NCI-H82 (cell line): ENCODE measurements around the gene PFN4.
"Not testable (repeated sequence)": the region's sequence is repeated elsewhere in the genome, so short reads cannot be mapped to it uniquely, and the experiment has no call there.

Source experiments
- DNase-seq: peaks from one replicate; lab custom pipeline; 2025; lab: John Stamatoyannopoulos, UW

PFN4 gene, protein sequence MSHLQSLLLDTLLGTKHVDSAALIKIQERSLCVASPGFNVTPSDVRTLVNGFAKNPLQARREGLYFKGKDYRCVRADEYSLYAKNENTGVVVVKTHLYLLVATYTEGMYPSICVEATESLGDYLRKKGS

DNA sequence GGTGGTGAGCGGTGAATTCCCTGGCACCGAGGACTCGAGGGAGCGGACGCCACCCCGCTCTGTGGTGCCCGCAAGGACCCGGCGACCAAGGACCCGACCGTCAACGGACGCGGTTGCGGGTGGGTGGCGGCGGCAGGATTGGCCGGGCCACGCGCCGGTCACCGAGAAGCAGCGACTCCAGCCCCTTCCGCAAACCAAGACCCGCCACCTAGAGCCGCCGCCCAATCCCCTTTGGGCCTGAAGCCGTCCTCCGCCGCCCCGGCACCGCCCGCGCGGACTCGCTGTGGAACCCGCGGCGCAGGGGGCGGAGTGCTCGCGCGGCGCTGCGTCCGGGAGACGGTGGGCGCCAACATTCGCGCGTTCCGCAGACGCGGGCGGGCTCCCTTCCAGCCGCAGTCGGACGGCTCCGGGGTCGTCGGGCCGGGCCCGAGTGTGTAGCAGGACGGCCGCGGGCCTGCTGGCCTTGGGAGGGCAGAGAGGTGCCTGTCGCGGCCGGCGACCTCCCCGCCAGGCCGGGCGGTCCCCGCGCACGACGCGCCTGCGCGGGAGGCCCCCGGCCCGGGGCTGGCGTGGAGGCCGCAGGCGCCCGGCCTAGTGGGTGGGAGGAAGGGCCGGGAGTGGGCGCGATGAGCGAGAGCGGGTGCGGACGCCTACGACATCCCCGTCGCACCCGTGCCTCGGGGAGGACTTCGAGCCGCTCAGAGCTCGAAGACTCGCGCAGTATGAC is at the start of gene PFN4, which contains the start of gene FAM228B:
PFN4 (minus strand) TSS at position 140 of the 727 bp plus-strand sequence. CDS start 799 bp downstream, outside the sequence.
FAM228B (plus strand) TSS at position 275 of the 727 bp plus-strand sequence. CDS start 893 bp downstream, outside the sequence.
- peak; percentile 93 for DNase-seq

- peak; percentile 15 for DNase-seq
Measured at GRCh38 chr2:24169023-24169422, 45.9 kb upstream of the PFN4 start.

- DNase-seq, result peak; percentile 68
Measured at GRCh38 chr2:24164416-24164973, 41.4 kb upstream of the PFN4 start.

- no peak for DNase-seq
Measured at GRCh38 chr2:24163601-24164000, 40.5 kb upstream of the PFN4 start.

DNA sequence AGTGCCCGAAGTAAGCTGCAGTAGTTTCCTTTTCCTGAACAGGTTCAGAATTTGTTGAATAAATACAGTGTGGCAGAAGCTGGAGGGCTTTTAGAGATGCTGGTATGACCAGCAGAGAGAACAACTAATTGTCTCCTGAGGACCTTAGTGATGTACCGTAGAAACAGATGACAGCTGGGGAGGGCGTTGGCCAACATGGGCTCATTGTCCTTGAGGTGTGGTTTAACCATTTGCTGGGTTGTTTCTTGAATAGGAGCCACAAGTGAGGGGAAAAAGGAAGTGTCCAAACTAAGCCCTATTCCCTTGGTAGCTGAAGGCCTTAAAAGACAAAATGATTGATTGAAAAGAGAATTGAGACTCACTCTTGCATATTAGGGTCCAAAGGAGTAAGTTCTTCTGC is 40.1 kb upstream of the PFN4 start:
- DNase-seq, result no peak

GRCh38 chr2:24162494-24162893 is 39.4 kb upstream of the PFN4 start:
- DNase-seq, result no peak

- no peak for DNase-seq
Measured at GRCh38 chr2:24160761-24161160, 37.6 kb upstream of the PFN4 start.

GRCh38 chr2:24159708-24160107 is 36.6 kb upstream of the PFN4 start:
- DNase-seq, result no peak

- DNase-seq, result no peak
Measured at GRCh38 chr2:24158131-24158530, 35.0 kb upstream of the PFN4 start.

DNA sequence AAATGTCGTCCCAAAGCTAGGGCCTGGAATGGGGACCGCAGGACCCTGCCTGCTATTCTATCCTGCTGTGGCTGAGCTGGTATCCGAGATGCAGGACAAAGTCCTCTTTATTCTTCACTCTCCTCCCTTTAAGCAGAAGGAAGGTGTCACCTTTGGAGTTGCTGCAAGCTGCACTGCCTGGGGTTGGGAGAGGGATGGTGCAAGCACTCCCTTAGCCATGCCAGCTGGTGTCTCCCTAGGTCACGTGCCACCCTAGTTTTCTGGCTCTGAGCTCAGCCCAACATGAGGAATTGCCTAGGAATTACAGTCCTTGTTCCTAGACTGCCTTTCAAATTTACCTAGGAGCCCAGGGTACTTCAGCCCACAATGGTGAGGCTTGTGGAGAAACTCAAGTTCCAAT is 30.3 kb upstream of the PFN4 start:
- DNase-seq, result peak; percentile 14

GRCh38 chr2:24152413-24153197 is 29.5 kb upstream of the PFN4 start:
- no peak for DNase-seq

DNA sequence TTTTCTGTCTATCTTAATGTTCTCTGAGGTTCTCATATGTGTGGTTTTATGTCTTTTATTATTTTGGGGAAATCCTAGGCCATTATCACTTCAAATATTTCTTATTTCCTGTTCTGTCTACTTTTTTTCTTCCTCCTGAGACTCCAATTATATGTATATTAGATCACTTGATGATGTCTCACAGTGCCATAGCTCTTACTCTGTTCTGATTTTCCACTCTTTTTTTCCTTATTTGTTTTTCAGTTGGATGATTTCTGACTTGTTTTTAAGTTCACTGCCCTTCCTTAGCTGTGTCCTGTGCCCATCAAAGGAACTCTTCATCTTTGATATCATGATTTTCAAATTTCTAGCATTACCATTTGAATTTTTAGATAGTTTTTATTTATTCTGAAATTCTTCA is 24.2 kb upstream of the PFN4 start:
- DNase-seq, result no peak

- not testable (repeated sequence) for DNase-seq
Measured at GRCh38 chr2:24140305-24140704, 17.2 kb upstream of the PFN4 start.

DNA sequence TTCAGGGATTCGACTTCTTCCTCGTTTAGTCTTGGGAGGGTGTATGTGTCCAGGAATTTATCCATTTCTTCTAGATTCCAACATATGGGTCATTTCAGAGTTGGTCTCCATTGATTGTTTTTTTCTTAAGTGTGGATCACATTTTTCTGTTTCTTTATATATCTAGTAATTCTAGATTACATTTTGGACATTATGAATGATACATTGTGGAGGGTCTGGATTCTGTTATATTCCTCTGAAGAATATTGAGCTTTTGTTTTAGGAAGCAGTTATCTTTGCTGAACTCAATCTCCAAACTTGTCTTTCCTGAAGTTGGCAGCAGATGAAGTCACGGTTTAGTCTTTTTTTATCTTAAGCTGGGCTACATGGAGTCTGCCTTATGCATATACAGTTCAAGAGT is 9.4 kb upstream of the PFN4 start:
- DNase-seq, result no peak

DNA sequence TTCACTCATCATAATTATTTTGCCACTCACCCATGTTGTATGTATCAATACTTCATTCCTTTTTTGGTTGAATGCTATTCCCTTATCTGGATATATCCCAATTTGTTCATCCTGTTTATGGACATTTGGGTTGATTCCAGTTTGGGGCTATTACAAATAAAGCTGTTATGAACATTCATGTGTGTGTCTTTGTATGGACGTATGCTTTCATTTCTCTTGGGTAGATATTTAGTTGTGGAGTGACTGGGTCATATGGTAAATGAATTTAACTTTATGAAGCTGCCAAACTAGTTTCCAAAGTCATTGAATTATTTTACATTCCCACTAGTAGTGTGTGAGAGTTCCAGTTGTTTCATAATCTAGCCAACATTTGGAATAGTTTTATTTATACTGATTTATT is 2.8 kb upstream of the PFN4 start:
- DNase-seq, result no peak

DNA sequence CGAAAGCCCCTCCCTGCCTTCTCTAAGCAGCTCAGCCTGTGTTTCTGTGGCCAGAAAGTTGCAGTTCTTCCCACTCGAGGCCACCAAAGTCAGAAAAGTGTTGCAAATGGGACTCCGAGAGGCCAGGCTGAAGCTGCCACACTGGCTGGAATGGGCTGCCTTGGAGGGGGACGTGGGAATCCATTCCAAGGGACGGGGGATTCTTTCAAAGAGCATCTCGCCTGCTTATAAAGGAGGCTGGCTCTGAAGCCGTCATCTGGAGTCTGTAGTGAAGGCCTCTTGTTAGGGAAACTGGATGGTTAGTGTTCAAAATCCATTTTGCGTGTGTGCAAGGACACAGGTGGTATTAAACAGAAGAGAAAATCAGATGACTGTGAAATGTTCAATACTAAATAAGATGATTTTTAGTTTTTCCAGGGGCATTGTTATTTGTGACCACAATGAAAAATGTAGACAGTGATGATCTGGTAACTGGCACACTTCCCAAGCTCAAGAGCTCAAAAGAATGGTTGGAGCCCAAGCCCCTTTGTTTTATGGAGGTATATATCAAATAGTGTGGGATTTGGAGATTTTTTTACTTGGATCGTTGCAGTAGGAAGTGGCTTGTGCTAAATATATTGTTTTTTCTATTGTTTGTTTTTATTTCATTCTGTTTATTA is 917 bp upstream of the PFN4 start:
- peak; percentile 75 for DNase-seq

DNA sequence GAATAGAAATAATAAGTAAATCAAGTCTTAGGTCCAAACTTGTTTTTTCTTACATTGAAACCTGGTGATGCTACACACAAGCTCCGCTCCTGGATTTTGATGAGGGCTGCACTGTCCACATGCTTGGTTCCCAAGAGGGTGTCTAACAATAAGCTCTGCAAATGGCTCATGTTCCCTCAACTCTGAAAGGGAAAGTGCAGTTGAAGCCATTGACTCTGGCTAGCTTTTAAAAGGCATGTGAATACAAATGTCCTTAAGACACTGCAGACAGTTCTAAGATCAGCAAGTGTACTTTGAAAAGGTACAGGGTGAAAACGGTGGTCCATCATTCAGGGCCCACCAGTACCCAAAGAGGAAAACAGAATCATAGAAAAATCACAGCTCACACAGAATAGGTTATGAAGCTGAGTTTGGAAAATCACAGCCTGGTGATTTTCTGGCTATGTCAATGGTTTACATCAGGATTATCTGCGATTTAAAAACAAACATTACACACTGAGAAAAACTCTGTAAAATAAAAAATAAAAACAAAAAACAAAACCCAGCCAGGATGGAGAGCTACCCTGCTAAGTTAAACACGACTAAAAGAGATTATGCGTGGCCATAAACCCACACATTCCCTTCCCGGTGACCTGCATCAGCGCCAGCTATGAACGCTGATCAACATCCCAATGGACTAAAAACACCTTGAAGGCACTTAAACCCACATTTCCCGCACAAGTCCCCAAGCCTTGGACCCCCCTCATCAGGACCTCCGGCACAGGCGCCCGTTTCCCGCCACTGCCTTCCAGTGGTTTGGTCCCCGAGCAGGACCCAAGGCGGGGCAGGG is 554 bp downstream of the PFN4 start:
- peak; percentile 18 for DNase-seq

DNA sequence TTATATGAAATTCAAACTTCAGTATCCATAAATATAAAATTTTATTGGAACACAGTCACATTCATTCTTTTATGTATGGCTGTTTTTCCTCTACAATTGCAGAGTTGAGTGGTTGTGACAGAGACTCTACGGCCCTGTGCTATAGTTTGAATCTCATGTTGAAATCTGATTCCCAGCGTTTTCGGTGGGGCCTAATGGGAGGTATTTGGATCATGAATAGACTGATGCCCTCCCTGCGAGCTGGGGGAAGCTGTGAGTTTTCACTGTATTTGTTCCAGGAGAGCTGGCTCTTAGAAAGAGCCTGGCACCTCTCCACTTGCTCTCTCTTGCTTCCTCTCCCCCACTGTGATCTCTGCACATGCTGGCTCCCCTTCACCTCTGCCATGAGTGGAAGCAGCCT is 1.7 kb downstream of the PFN4 start:
- no peak for DNase-seq

- no peak for DNase-seq
Measured at GRCh38 chr2:24121066-24121465, 2.1 kb downstream of the PFN4 start.

DNA sequence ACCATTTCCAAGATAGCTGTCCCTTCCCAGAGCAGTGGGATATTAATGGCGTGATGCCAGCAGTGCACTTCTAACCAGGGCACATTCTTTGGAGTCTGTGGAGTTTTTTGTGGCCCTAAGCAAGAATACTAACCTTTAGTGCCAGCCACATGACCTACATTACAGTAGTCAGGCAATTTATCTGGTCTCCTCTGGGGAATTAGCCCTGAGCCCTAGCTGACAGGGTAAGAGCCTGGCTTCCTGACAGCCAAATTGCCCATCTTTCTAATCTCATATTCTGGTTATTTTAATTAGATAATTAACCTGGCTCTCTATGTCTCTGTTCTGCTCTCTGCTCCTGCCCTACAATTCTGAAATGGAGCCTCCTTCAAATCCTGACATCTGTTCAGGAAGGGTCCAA is 5.2 kb downstream of the PFN4 start:
- DNase-seq, result peak; percentile 86

- no peak for DNase-seq
Measured at GRCh38 chr2:24115057-24115456, 8.1 kb downstream of the PFN4 start.
